Liver (tissue), 9 donors: Measurements from ENCODE around the gene GART. TPM values are rescaled to one million over a fixed set of nuclear protein-coding genes. Genes with fewer than 3 reads are reported as not detected.
"Not testable (repeated sequence)": the region's sequence is repeated elsewhere in the genome, so short reads cannot be mapped to it uniquely, and the experiment has no call there.

ENCODE experiments used
- DNase-seq: peaks from one replicate; pipeline ENCODE4 v3.0.0-alpha.2; 2017; ENCODE audit warnings: low spot score
- H3K27ac ChIP-seq, 2 donors: one replicate each; pipeline ENCODE4 v1.7.0; 2013; ENCODE audit warnings: inconsistent platforms in 2 of 2, low read length in 2 of 2, control low read depth in 1 of 2, low read depth in 1 of 2, mild to moderate bottlenecking in 1 of 2
- H3K27me3 ChIP-seq, 4 donors: one replicate each; pipeline versions ENCODE4 v1.6.1 to v1.7.0; 2013; ENCODE audit warnings: low read length in 3 of 4, inconsistent platforms in 1 of 4, mild to moderate bottlenecking in 1 of 4, moderate library complexity in 1 of 4; ENCODE audit not compliant: control insufficient read depth in 4 of 4, insufficient read depth in 4 of 4
- H3K36me3 ChIP-seq, 4 donors: one replicate each; pipeline versions ENCODE4 v1.6.1 to v1.7.0; 2013; ENCODE audit warnings: low read length in 3 of 4, mild to moderate bottlenecking in 3 of 4, low read depth in 1 of 4, moderate library complexity in 1 of 4; ENCODE audit not compliant: control insufficient read depth in 4 of 4, insufficient read depth in 3 of 4
- H3K4me1 ChIP-seq, 4 donors: one replicate each; pipeline versions ENCODE4 v1.6.1 to v1.7.0; 2013; ENCODE audit warnings: low read length in 3 of 4, mild to moderate bottlenecking in 3 of 4, moderate library complexity in 1 of 4; ENCODE audit not compliant: control insufficient read depth in 4 of 4, insufficient read depth in 4 of 4
- H3K4me3 ChIP-seq, 3 donors: one replicate each; pipeline versions ENCODE4 v1.6.1 to v1.7.0; 2013; ENCODE audit warnings: low read length in 3 of 3, control low read depth in 1 of 3, low read depth in 1 of 3, mild to moderate bottlenecking in 1 of 3
- H3K9ac ChIP-seq, 2 donors: one replicate each; pipeline ENCODE4 v1.7.0; 2013; ENCODE audit warnings: low read length in 2 of 2, mild to moderate bottlenecking in 2 of 2, moderate library complexity in 2 of 2, control low read depth in 1 of 2, low read depth in 1 of 2
- H3K9me3 ChIP-seq, 4 donors: one replicate each; pipeline versions ENCODE4 v1.6.1 to v1.7.0; 2013; ENCODE audit warnings: low read length in 3 of 4; ENCODE audit not compliant: control insufficient read depth in 4 of 4
- EGR1 ChIP-seq, 2 donors: IDR thresholded peaks; 2 replicates each; pipeline ENCODE4 v1.6.1; 2016 to 2018; ENCODE audit warnings: antibody characterized with exemption in 2 of 2, low read depth in 2 of 2
- FOXA1 ChIP-seq: IDR thresholded peaks from 2 replicates; pipeline ENCODE4 v1.6.1; 2016; ENCODE audit warnings: antibody characterized with exemption
- FOXA2 ChIP-seq: IDR thresholded peaks from 2 replicates; pipeline ENCODE4 v1.6.1; 2016; ENCODE audit warnings: antibody characterized with exemption
- GABPA ChIP-seq, 2 donors: IDR thresholded peaks in 1 of 2; conservative IDR thresholded peaks in 1 of 2; 2 replicates each; pipeline ENCODE4 v1.6.1; 2016; ENCODE audit warnings: antibody characterized with exemption in 2 of 2, mild to moderate bottlenecking in 1 of 2, moderate library complexity in 1 of 2
- HNF4A ChIP-seq, 2 donors: conservative IDR thresholded peaks; 2 replicates each; pipeline ENCODE4 v1.6.1; 2016; ENCODE audit warnings: antibody characterized with exemption in 2 of 2, mild to moderate bottlenecking in 2 of 2
- HNF4G ChIP-seq: IDR thresholded peaks from 2 replicates; pipeline ENCODE4 v1.6.1; 2016; ENCODE audit warnings: antibody characterized with exemption
- JUND ChIP-seq, 2 donors: IDR thresholded peaks; 2 replicates each; pipeline ENCODE4 v1.6.1; 2016; ENCODE audit warnings: antibody characterized with exemption in 2 of 2
- RAD21 ChIP-seq, 2 donors: IDR thresholded peaks; 2 replicates each; pipeline ENCODE4 v1.6.1; 2016; ENCODE audit warnings: antibody characterized with exemption in 2 of 2, mild to moderate bottlenecking in 2 of 2
- REST ChIP-seq: IDR thresholded peaks from 2 replicates; pipeline ENCODE4 v1.6.1; 2016; ENCODE audit warnings: antibody characterized with exemption, mild to moderate bottlenecking
- RXRA ChIP-seq, 2 donors: IDR thresholded peaks; 2 replicates each; pipeline ENCODE4 v1.6.1; 2017 to 2018; ENCODE audit warnings: antibody characterized with exemption in 2 of 2, mild to moderate bottlenecking in 1 of 2
- SP1 ChIP-seq: IDR thresholded peaks from 2 replicates; pipeline ENCODE4 v1.6.1; 2018; ENCODE audit warnings: antibody characterized with exemption, mild to moderate bottlenecking
- TAF1 ChIP-seq: conservative IDR thresholded peaks from 2 replicates; pipeline ENCODE4 v1.6.1; 2016; ENCODE audit warnings: antibody characterized with exemption, mild to moderate bottlenecking
- ZBTB33 ChIP-seq: IDR thresholded peaks from 2 replicates; pipeline ENCODE4 v1.6.1; 2016; ENCODE audit warnings: antibody characterized with exemption
- WGBS: extraction: QIAGEN DNeasy Blood & Tissue Kit; methylation state at CpG from one replicate; pipeline ENCODE4 v1.1.7; 2013; 5-methylcytosine and 5-hydroxymethylcytosine counted together
- polyA plus RNA-seq, 2 donors: library from polyadenylated mRNA; stranded (reverse) in 1 of 2; unstranded in 1 of 2; fragments of 200-250 nt in 1 of 2; fragments of >200 nt in 1 of 2; fragmentation: Nextera tagmentation in 1 of 2; extraction: Ambion mirVana in 1 of 2; gene quantifications; one replicate each; pipeline versions ENCODE4 v1.2.1 to v1.2.3, GENCODE V29; 2013 to 2015
- total RNA-seq, 2 donors: library from RNA; depleted of rRNA; stranded (reverse); fragments of >200 nt; gene quantifications; one replicate each; pipeline ENCODE4 v1.2.3, GENCODE V29; 2014
- donor health status: healthy.
- donor health status: healthy.
- donor health status: healthy.
- donor health status: healthy.
- donor health status: healthy.

Gene GART
- total and polyA plus RNA-seq, 4 donors = 15.7 to 76.8 (median 32.0) TPM

- H3K4me3 ChIP-seq = no peak overlapping the region
- H3K9me3 ChIP-seq = no peaks in the 10 kb centered on the region
- no peak for DNase-seq
- 99% methylated on average over 4 of the region's 4 CpGs for WGBS
- H3K4me1 ChIP-seq = no peaks in the 10 kb centered on the region
- peaks cover 3 to 55% (median 35%) of the 10 kb centered on the region in 4 donors for H3K36me3 ChIP-seq
- H3K27me3 ChIP-seq = no peaks in the 10 kb centered on the region
- no peak overlapping the region for H3K9ac ChIP-seq
- no peak overlapping the region for H3K27ac ChIP-seq
- TF ChIP-seq RAD21 (IDR thresholded peaks at IDR 0.05) (no peak), REST (no peak), TAF1 (no peak), FOXA2 (no peak)
These were observed 30.3 kb downstream of the GART start for GRCh38 chr21:33511639-33512038.

GRCh38 chr21:33510826-33511225, 31.1 kb downstream of the GART start:
- H3K27ac ChIP-seq = no peak overlapping the region
- 95% methylated on average over 8 of the region's 8 CpGs for WGBS
- peaks cover 5 to 50% (median 30%) of the 10 kb centered on the region in 4 donors for H3K36me3 ChIP-seq

GRCh38 chr21:33507003-33507402, 34.9 kb downstream of the GART start:
- not testable (repeated sequence) for DNase-seq, H3K9ac ChIP-seq, H3K27me3 ChIP-seq, H3K9me3 ChIP-seq, H3K27ac ChIP-seq, H3K4me1 ChIP-seq, H3K4me3 ChIP-seq
- peaks cover 2 to 57% (median 43%) of the 10 kb centered on the region in 4 donors for H3K36me3 ChIP-seq
- 99% methylated on average over 1 of the region's 1 CpG for WGBS

More at GRCh38 chr21:33510826-33511225, 31.1 kb downstream of the GART start:
- no peak for TF ChIP-seq HNF4A (conservative IDR thresholded peaks at IDR 0.05)
- no peak for TF ChIP-seq SP1
- TF ChIP-seq RXRA (IDR thresholded peaks at IDR 0.05) = no peak
- TF ChIP-seq RAD21 (IDR thresholded peaks at IDR 0.05) = no peak
- TF ChIP-seq TAF1 = no peak
- no peak for TF ChIP-seq FOXA2
- no peak for TF ChIP-seq FOXA1
- no peak for TF ChIP-seq HNF4G
- TF ChIP-seq JUND (IDR thresholded peaks at IDR 0.05) = no peak
- H3K9ac ChIP-seq = no peak overlapping the region
- H3K4me1 ChIP-seq = no peaks in the 10 kb centered on the region
- H3K27me3 ChIP-seq = no peaks in the 10 kb centered on the region
- H3K9me3 ChIP-seq = no peaks in the 10 kb centered on the region
- no peak overlapping the region for H3K4me3 ChIP-seq
- peak; percentile 74 for DNase-seq

- no peak for DNase-seq
- no peak overlapping the region for H3K27ac ChIP-seq
- no peaks in the 10 kb centered on the region for H3K9me3 ChIP-seq
- H3K4me3 ChIP-seq = no peak overlapping the region
- no peaks in the 10 kb centered on the region for H3K27me3 ChIP-seq
- H3K36me3 ChIP-seq = peaks cover 2 to 52% (median 35%) of the 10 kb centered on the region in 4 donors
- no peaks in the 10 kb centered on the region for H3K4me1 ChIP-seq
- H3K9ac ChIP-seq = no peak overlapping the region
- 97% methylated on average over 8 of the region's 8 CpGs for WGBS
- TF ChIP-seq HNF4A (conservative IDR thresholded peaks at IDR 0.05) (no peak), TAF1 (no peak), FOXA1 (no peak), ZBTB33 (no peak), HNF4G (no peak), JUND (IDR thresholded peaks at IDR 0.05) (no peak), EGR1 (IDR thresholded peaks at IDR 0.05; ENCODE audit: low read depth in 2 of 2) (no peak), RAD21 (IDR thresholded peaks at IDR 0.05) (no peak), REST (no peak), RXRA (IDR thresholded peaks at IDR 0.05) (no peak), GABPA (IDR thresholded peaks at IDR 0.05 in 1 of 2, conservative IDR thresholded peaks at IDR 0.05 in 1 of 2) (no peak)
These were observed 36.1 kb downstream of the GART start for GRCh38 chr21:33505833-33506232.
